Raji (cell line): Measurements from ENCODE around the gene TTC34.

Experiments used
- POLR2A ChIP-seq: IDR thresholded peaks from 2 replicates; pipeline ENCODE4 v1.6.1; 2011; ENCODE audit warnings: low read depth, low read length, control low read depth; ENCODE audit not compliant: insufficient read depth

Gene TTC34

DNA sequence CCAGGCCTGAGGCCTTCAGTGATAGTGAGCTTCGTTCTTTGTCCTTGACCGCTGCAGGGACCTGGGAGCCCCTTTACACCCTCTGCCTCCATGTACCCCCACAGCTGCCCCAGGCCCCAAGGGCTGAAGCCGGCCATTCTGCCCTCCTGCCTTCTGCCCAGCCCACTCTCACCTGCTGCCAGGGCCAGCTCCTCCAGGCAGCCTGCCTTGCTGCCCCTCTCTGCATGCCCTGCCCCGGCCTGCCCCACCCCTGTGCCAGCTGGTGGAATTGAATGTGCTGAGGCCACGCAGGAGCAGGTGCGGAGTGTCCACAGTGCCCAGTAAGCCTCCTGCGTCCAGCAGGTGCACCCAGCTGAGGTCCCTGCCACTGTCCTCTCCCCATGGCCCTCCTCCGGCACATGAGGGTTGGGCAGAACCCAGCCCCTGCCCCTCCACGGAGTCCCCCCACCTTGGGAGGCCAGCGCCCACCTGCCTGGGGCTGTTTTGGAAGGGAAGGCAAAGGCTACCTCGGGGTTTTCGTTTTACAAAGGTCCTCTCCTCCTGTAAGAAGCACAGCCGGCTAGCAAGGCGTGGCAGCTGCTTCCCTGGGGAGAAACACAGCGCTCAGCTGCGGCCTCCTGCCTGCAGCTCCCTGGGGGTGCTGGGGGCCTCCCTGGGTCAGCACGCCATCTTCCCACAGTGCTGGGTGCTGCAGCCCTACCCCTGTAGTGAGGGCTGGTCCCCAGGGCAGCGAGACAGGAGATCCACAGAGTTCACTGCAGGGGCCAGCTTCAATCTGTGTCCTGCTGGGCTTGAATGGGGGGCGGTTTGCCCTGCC is 189.7 kb downstream of the TTC34 start:
- TF ChIP-seq POLR2A: no peak

DNA sequence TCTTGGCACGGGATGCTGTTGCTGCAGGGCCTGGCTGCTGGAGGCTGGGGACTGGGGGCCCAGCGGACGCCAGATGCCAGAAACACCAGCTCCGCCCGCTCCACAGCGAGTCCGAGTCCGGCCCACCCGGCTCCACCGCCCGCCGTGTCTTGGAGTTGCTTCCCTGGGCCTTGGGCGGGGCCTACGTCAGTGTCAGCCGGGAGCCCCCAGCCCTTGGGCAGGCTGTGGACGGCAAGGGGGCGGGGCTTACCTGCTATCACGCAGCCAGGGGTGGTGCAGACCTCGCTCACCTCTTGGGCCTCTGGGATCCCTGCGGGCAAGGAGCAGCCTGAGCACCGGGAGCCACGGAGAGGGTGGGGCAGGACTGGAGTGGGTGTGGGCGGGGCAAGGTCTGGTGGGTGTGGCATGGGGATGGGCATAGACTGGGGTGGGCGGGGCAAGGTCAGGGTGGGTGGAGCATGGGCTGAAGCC is 190.4 kb downstream of the TTC34 start:
- TF ChIP-seq POLR2A: no peak

DNA sequence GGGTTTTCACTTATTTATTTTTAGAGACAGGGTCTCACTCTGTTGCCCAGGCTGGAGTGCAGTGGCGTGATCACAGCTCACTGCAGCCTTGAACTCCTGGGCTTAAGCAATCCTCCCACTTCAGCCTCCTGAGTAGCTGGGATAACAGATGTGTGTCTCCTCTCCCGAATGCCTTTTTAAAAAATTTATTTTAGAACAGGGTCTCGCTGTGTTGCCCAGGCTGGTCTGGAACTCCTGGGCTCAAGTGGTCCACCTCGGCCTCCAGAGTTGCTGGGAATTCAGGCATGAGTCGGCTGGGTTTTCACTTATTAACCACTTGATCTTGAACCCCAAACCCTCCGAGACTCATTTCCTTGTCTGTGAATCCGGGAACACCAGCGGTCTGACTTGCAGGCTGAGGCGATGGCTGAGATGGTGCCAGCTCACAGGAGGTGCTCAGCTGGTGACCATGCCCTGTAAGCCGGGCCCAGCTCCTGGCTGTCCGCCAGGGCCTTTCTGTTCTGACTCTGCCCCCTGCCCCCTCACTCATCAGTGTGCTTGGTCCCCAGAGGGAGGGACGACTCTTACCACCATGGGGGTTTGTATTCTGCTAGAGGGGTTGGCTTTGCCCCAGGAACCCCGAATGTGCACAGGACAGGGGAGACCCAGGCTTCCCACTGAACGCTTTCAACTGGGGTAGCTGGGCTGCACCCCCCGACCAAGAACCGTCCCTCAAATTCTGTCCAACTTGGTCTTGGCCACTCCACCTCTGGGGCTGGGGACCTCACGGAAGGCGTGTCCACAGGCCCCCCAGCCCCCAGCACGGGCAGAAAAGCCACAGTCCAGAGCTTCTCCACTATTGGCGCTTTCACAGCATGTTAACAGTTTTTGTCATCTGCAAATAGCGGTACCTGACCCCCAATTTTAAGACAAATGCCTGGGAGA is 191.2 kb downstream of the TTC34 start:
- TF ChIP-seq POLR2A: no peak

DNA sequence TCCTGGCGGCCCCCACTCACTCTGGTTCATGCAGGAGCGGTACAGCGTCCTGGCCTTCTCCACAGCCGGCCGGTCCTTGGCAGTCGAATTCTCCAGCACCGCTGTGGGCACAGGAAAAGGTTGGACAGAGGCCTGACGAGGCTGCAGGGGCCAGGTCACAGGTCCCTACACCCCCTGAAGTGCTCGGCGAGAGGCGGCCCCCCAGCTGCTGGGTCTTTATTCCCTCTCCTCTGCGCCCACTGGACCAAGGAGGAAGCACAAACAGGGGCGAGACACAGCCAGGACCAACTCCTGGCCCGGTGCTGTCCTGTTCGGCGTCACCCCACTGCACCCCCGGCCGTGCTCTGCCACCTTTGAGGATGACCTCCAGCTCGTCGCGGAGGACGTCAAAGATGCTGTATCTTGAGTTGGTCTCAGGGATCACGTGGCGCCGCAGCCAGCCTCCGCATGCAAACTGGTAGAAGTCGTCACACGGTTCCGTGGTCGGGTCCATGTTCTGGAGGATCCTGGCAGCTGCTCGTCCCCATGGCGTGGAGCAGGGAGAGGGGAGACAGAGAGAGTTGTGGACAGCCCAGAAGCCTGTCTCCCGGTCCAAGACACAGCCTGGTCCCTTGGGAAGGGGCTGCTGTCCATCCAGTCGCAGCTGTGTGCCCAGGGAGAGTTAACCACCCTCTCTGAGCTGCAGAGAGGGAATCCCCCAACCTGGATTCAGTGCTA is 192.0 kb downstream of the TTC34 start:
- no peak for TF ChIP-seq POLR2A

DNA sequence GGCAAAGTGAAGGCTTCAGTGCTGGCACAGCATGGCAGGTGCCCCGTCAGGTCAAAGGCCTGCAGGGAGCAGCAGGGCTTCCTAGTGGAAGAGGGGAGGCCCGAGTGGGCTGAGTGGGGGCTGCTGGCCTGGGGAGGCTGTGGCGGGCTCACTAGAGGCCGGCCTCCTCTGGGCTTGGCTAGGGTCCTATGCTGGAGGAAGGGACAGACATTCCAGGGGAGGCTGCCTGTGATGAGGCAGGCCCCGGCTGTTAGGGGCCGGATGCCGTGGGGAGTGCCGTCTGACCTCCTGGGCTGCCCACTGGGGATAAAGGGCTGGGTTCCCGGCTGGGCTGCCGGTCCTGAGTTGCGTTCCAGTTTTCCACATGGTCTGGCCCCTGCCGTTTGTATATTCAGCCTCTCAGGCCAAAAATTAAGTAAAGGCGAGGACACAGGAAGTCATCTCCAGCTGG is 193.8 kb downstream of the TTC34 start:
- no peak for TF ChIP-seq POLR2A

DNA sequence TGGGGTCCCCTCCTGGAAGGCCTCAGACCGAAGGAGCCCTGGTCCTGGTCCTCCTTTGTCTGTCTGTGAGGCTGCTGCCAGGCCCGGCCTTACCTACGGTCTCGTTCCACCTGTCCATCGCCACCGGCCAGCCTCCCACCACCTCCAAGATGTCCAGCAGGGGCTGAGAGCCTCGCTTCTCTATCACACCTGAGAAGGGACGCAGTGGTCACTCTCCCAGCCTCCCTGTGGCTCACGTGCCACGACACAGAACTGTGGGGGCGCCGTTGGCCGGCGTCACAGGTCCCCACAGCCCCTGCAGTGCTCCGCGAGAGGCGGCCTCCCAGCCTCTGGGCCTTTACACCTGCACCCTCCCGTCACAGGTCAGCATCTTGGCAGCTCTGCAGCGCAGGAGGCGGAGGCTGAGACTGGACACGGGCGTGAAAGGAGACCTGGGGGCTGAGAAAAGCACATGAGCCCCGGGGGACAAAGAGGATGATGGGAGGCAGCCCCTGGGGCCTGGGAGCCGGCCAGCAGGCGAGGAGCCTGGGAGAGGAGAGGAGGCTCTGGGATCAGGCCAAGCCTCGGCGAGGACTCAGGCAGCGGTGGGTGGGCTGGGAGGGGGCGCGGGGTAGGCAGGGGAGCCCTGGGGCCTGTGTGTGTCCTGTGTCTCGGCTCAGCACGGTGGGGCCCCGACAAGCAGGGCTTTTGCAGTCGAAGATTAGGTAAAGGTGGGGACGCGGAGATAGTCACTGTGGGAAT is 194.4 kb downstream of the TTC34 start:
- no peak for TF ChIP-seq POLR2A

DNA sequence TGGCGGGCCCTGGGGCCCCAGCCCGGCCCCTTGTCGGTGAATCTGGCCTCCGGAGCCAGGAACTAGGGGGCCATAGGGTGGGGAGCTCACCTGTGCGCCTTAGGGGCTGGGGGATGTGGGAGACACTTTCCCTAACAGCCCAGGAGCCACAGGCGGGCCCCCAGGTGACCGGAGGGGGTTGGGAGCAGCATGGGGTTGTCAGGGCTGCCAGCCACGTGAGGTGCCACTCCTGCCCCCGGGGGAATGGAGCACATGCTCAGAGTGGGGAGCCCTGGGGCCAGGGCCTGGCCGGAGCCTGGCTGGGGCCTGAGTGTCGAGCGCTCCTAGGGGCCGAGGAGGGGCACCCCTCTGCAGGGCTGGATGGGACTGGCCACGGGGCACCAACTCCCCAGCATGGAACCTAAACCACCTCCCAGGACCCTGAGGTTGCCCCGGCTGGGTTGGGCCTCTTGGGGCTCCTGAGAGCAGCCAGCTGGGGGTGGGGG is 195.1 kb downstream of the TTC34 start:
- no peak for TF ChIP-seq POLR2A

DNA sequence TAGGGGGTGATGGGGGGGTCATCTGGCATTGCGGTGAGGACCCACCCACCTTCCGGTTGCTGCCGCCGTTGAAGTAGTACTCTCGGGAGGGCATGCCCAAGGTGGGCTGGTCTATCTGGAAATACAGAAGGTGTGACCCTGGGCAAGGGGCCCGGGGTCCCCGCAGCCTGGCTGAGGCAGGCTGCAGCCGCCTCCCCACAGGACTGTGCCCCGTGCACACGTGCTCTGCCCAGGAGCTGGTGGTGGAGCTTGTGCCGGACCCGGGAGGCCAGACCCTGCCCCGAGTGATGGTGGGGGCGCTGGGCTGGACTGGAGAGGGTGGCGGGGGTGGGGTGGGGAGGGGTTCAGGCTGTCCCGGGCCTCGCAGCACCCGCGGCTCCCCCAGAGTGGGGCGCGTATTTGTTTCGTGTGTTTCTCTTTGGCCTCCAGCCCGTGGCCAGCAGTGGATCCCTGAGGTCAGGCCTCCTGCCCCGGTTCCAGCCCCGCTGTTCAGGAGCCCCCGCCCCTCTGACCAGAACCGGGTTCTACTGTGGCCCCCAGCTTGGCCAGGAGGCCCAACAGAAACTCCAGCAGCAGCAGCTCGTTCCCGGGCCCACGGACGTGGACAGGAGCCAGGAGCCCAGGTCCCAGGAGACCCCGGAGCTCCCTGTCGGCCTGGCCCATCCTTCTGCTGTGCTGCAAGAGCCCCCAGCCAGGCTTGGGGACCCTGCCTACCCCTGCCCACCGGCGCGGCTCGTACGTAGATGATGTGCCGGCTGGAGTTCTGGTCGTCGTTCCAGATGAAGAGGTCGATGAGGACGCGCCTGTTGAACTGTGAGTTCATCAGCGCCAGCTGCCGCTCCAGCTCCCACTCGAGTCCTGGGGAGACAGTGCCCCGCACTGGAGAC is 195.7 kb downstream of the TTC34 start:
- no peak for TF ChIP-seq POLR2A

DNA sequence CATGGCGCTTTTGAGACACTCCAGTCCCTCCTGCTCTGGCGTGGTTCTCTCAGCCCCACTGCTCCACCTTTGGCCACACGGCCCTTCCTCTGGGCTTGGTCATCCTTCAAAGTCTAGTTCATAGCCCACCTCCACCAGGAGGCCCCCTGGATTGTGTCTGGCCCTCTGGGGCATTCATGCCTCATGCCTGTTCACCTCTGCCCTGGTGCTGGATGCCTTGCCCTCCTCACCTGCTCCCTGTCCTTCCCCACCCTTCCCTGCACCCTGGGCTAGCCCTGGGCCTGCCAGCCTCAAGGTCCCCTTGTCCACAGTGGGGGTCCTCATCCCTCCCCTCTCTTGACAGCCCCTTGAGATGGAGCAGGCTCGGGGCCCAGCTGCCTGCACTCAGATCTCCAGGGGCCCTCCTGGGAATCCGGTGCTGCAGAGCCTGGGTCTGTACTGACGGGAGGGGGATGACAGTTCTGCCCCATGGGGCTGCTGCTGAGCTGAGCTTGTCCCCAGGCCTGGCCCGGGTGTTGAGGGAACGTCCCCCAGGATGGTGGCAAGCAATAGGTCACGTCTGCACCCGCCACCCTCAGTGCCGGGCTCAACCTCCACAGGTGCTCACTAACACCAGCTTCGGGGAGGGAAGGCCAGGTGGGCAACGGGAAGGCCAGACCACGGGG is 196.5 kb downstream of the TTC34 start:
- TF ChIP-seq POLR2A: no peak

DNA sequence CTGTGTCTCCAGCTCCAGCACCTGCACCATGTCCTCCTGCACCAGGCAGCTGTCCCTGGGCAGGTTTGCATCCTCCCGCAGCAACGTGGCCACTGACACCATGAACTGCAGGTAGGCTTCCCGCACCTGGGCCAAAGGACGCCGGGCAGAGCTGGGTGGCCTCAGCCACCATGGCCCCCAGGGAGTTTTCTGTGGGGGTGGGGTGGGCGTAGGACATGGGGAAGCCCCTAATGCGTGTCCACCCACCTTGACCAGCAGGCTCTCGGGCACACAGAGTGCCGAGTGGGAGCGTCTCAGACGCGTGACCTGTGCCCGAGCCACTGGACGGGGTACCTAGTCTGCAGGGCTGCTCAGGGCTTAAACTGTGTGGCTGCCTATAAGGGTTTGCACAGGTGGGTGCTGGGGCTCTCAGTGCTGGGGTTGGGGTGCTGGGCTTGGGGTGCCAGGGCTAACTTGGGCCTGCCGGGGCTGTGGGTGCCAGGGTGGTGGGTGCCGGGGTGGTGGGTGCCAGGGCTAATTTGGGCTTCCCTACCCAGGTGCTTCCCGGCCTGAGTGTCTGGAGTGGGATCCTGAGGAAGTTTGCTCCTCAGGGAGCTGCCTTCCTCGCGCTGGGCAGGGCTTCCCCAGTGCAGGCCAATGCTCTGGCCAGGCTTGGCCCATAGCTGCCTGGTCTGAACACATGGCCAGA is 197.2 kb downstream of the TTC34 start:
- TF ChIP-seq POLR2A: no peak

DNA sequence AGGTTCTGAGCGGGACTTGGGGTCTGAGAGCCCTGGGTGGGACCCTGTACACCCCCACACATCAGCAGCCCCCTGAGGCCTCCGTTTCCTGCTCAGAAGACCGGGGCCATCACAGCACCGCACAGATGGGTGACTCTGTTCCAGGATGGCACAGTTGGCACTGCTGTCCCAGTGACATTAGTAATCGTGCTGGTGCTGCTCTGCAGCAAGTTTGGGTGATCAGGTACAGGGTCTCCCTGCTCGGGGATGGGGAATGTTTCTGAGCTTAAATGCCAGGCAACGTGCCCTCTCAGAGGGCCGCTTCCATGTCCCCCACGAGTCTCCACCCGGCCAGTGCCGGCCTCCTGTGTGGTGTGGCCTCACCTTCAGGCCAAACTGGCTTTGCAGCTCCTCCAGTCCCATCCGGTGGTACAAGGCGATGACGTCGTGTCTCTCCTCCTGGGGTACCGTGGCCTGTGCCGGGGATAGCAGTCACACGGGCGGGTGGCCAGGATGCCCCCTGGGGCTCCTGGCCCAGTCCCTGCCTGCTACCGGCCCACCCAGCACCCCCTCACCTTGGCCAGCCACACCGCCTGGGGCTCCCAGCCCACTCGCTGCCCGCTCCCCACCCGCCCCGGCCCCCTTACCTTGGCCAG is 197.9 kb downstream of the TTC34 start:
- no peak for TF ChIP-seq POLR2A
